HCT116 (cell line): ENCODE measurements around the gene ZNRF2. TPM values are rescaled to one million over a fixed set of nuclear protein-coding genes. Genes with fewer than 3 reads are reported as not detected.

Experiments used
- ATAC-seq: fragments of 200-7000 bp; cut with Tn5 transposase; 2 replicates; pipeline ENCODE4 v1.9.1; 2020; ENCODE audit warnings: mild to moderate bottlenecking, moderate library complexity
- BruUV-seq: library from RNA; stranded (reverse); fragments of 400-500 nt; replicated peaks from 2 replicates; lab custom pipeline; 2021; lab: Mats Ljungman, UMichigan
- CTCF ChIA-PET: fragments of 300-600 bp; sonication (Branson Sonifier 250); formaldehyde crosslinking; loops from one replicate; lab custom pipeline; 2021; ENCODE audit warnings: antibody characterized with exemption; lab: Charles Lee
- POLR2A ChIA-PET: fragments of 300-600, 350-600 bp; sonication (Branson Sonifier 250); formaldehyde crosslinking; loops from one replicate; lab custom pipeline; 2021; ENCODE audit warnings: antibody characterized with exemption; lab: Charles Lee
- RAD21 ChIA-PET, 2 experiments: fragments of 300-600 bp; sonication (Branson Sonifier 250); formaldehyde crosslinking; loops; one replicate each; lab custom pipeline; 2023; ENCODE audit warnings: low total read pairs in 2 of 2; ENCODE audit not compliant: uncharacterized antibody in 2 of 2, unreplicated experiment in 2 of 2, low non-redundant PET in 1 of 2; lab: Charles Lee
- DNase-seq: peaks from one replicate; pipeline ENCODE4 v3.0.0-alpha.2; 2010; ENCODE audit warnings: low read depth, low spot score
- H2AFZ ChIP-seq: fragments of 200-600 bp; shearing (Covaris generic), sonication (generic); 2 replicates; pipeline ENCODE4 v1.6.1; 2017; ENCODE audit warnings: low read depth, mixed run types, mixed read lengths, antibody characterized with exemption, low read length; ENCODE audit not compliant: poor library complexity, severe bottlenecking
- H3K27ac ChIP-seq: 2 replicates; pipeline ENCODE4 v1.5.1; 2012; ENCODE audit warnings: low read depth, low read length
- H3K27me3 ChIP-seq: fragments of 200-600 bp; sonication (generic); 2 replicates; pipeline ENCODE4 v1.6.1; 2016; ENCODE audit warnings: mixed run types, low read length, mixed read lengths; ENCODE audit not compliant: insufficient read depth
- H3K36me3 ChIP-seq, 2 experiments: fragments of 200-500 bp in 1 of 2; fragments of 200-600 bp in 1 of 2; sonication (Bioruptor generic) in 1 of 2; sonication (generic) in 1 of 2; 2 replicates each; pipeline versions ENCODE4 v1.5.1 to v1.6.1; 2014 to 2016; ENCODE audit warnings: low read length in 2 of 2, inconsistent platforms in 1 of 2, mixed read lengths in 1 of 2, mixed run types in 1 of 2; ENCODE audit not compliant: insufficient read depth in 2 of 2, control insufficient read depth in 1 of 2
- H3K4me1 ChIP-seq, 2 experiments: fragments of 200-600 bp in 1 of 2; sonication (generic) in 1 of 2; 2 replicates each; pipeline versions ENCODE4 v1.5.1 to v1.6.1; 2012 to 2017; ENCODE audit warnings: low read length in 2 of 2, inconsistent platforms in 1 of 2, mild to moderate bottlenecking in 1 of 2, mixed read lengths in 1 of 2, mixed run types in 1 of 2, moderate library complexity in 1 of 2; ENCODE audit not compliant: insufficient read depth in 2 of 2, control insufficient read depth in 1 of 2
- H3K4me2 ChIP-seq: fragments of 200-600 bp; sonication (generic); 2 replicates; pipeline ENCODE4 v1.6.1; 2017; ENCODE audit warnings: mixed run types, low read length, mixed read lengths
- H3K4me3 ChIP-seq, 2 experiments: fragments of 200-600 bp in 1 of 2; sonication (generic) in 1 of 2; replicated peaks in 1 of 2; 2 replicates each; pipeline ENCODE4 v1.5.1; 2011 to 2016; ENCODE audit warnings: low read length in 2 of 2, control low read depth in 1 of 2, low read depth in 1 of 2, mild to moderate bottlenecking in 1 of 2, mixed read lengths in 1 of 2, mixed run types in 1 of 2
- H3K79me2 ChIP-seq: fragments of 200-600 bp; sonication (generic); 2 replicates; pipeline ENCODE4 v1.6.1; 2017; ENCODE audit warnings: mild to moderate bottlenecking, mixed run types, low read length, moderate library complexity, mixed read lengths; ENCODE audit not compliant: insufficient read depth
- H3K9ac ChIP-seq: fragments of 200-600 bp; sonication (generic); 2 replicates; pipeline ENCODE4 v1.6.1; 2016; ENCODE audit warnings: low read length, mixed read lengths
- H3K9me2 ChIP-seq: fragments of 200-600 bp; sonication (generic), shearing (Covaris generic); 2 replicates; pipeline ENCODE4 v1.6.1; 2017; ENCODE audit warnings: mixed run types, mild to moderate bottlenecking, moderate library complexity; ENCODE audit not compliant: insufficient read depth
- H3K9me3 ChIP-seq, 2 experiments: fragments of 200-500 bp in 1 of 2; fragments of 200-600 bp in 1 of 2; sonication (Bioruptor generic) in 1 of 2; sonication (generic) in 1 of 2; 2 replicates each; pipeline ENCODE4 v1.6.1; 2014 to 2017; ENCODE audit warnings: low read length in 2 of 2, mixed read lengths in 2 of 2, inconsistent platforms in 1 of 2, low read depth in 1 of 2, mild to moderate bottlenecking in 1 of 2, mixed run types in 1 of 2, moderate library complexity in 1 of 2; ENCODE audit not compliant: control insufficient read depth in 1 of 2, insufficient read depth in 1 of 2
- H4K20me1 ChIP-seq: fragments of 200-600 bp; sonication (generic), shearing (Covaris generic); 2 replicates; pipeline ENCODE4 v1.6.1; 2017; ENCODE audit warnings: mixed run types, mild to moderate bottlenecking, moderate library complexity; ENCODE audit not compliant: insufficient read depth
- ATF3 ChIP-seq: IDR thresholded peaks from 2 replicates; pipeline ENCODE4 v1.6.1; 2012
- CEBPB ChIP-seq: IDR thresholded peaks from 2 replicates; pipeline ENCODE4 v1.6.1; 2012; ENCODE audit warnings: low read depth
- ELF1 ChIP-seq: IDR thresholded peaks from 2 replicates; pipeline ENCODE4 v1.6.1; 2012; ENCODE audit warnings: low read depth, borderline replicate concordance
- EZH2 ChIP-seq: fragments of 200-600 bp; sonication (generic); IDR thresholded peaks from 2 replicates; pipeline ENCODE4 v1.6.1; 2017; ENCODE audit warnings: antibody characterized with exemption, mixed run types
- FOSL1 ChIP-seq: IDR thresholded peaks from 2 replicates; pipeline ENCODE4 v1.6.1; 2012; ENCODE audit warnings: low read depth
- JUND ChIP-seq: IDR thresholded peaks from 2 replicates; pipeline ENCODE4 v1.6.1; 2012
- POLR2AphosphoS5 ChIP-seq: IDR thresholded peaks from 2 replicates; pipeline ENCODE4 v1.6.1; 2011; ENCODE audit warnings: mild to moderate bottlenecking, low read depth, low read length, moderate library complexity
- RAD21 ChIP-seq: IDR thresholded peaks from 2 replicates; pipeline ENCODE4 v1.6.1; 2012; ENCODE audit warnings: low read depth, mild to moderate bottlenecking
- SIN3A ChIP-seq: IDR thresholded peaks from 2 replicates; pipeline ENCODE4 v1.6.1; 2012; ENCODE audit warnings: low read depth
- SP1 ChIP-seq: IDR thresholded peaks from 2 replicates; pipeline ENCODE4 v1.6.1; 2012; ENCODE audit warnings: low read depth
- SRF ChIP-seq: IDR thresholded peaks from 2 replicates; pipeline ENCODE4 v1.6.1; 2012; ENCODE audit warnings: low read depth
- TCF7L2 ChIP-seq: IDR thresholded peaks from 2 replicates; pipeline ENCODE4 v1.7.0; 2011; ENCODE audit warnings: borderline replicate concordance, inconsistent platforms; ENCODE audit not compliant: insufficient read depth, insufficient read length; ENCODE audit errors: extremely low read depth
- YY1 ChIP-seq: IDR thresholded peaks from 2 replicates; pipeline ENCODE4 v1.6.1; 2011; ENCODE audit warnings: low read length, low read depth, moderate library complexity, mild to moderate bottlenecking; ENCODE audit not compliant: insufficient replicate concordance; ENCODE audit errors: extremely low read depth
- ZFX ChIP-seq: fragments of 450-650 bp; IDR thresholded peaks from 2 replicates; pipeline ENCODE4 v1.6.1; 2017
- ZNF274 ChIP-seq: fragments of 200-500 bp; sonication (Bioruptor generic); IDR thresholded peaks from 2 replicates; pipeline ENCODE4 v1.6.1; 2014; ENCODE audit warnings: mild to moderate bottlenecking, low read depth, low read length, inconsistent platforms
- intact Hi-C: fragments of 100-400 bp; cut with micrococcal nuclease; formaldehyde crosslinking; loops from 2 replicates; pipeline ENCODE4 v1.10.0; 2022
- total RNA-seq: library from RNA; stranded (reverse); gene quantifications from one replicate; pipeline ENCODE4 v1.2.1, GENCODE V29; 2021; ENCODE audit not compliant: unreplicated experiment
- TF ChIP-seq, protein P1 (sequence below): IDR thresholded peaks from 2 replicates; pipeline ENCODE4 v1.6.1; 2011; ENCODE audit warnings: mild to moderate bottlenecking, low read length, moderate library complexity; ENCODE audit not compliant: insufficient replicate concordance; ENCODE audit errors: extremely low read depth

The ZNRF2 gene
- total RNA-seq, 1 experiment from 2014 or later, result 10.2 TPM

DNA sequence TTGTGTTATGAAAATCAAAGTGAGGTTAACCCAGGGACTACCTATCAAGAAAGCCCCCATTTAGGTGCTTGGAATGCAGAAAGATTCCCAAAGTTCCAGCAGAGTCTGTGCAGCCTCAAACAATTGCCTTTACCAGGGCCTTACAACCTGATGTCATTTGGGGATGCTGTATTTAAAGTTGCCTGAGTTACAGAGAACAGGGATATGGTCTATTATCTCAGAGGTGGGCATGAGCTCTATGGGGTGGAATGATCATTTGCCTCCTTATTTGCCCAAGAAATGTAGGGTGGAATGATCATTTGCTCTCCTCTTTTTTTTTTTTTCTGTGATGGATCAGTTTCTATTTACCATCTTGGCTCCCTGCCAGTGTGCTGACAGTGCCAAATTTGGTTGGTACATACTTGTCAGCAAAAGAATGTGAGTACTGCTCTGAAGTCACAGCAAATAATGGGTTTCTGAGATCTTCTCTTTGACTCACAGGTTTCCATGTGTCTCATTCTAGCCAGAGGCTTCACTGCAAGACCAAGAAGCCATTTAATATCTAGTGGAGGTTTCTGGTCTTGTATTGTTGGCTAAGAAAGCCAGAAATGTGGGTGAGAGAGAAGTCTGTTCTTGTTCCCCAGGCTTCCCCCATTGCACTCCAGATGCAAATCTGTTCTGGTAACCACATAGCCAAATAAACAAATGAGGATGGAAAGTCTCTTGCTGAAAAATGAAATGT is 45.5 kb upstream of the ZNRF2 start:
- ChIA-PET CTCF (no interaction called here), POLR2A (no interaction called here), RAD21 (no interaction called here)
- Histone ChIP-seq H3K4me1 (no peaks in the 10 kb centered on the region), H3K79me2 (no peaks in the 10 kb centered on the region), H4K20me1 (no peaks in the 10 kb centered on the region), H3K4me3 (no peak overlapping the region), H3K27ac (no peak overlapping the region), H3K36me3 (no peaks in the 10 kb centered on the region), H3K27me3 (no peaks in the 10 kb centered on the region), H3K9me3 (no peaks in the 10 kb centered on the region), H2AFZ (no peak overlapping the region), H3K9me2 (no peaks in the 10 kb centered on the region), H3K4me2 (no peak overlapping the region), H3K9ac (no peak overlapping the region)
- intact Hi-C loops, result no loop called here
- BruUV-seq, result no TSS peak
- ATAC-seq (no peak), DNase-seq (no peak)
- TF ChIP-seq SP1 (no peak), EZH2 (no peak), FOSL1 (no peak), RAD21 (no peak), SRF (no peak), TCF7L2 (no peak), ZNF274 (no peak)

- ChIA-PET POLR2A (no interaction called here), RAD21 (no interaction called here), CTCF (no interaction called here)
- DNase-seq, result no peak
- Histone ChIP-seq H3K27ac (no peak overlapping the region), H3K9ac (no peak overlapping the region), H3K4me2 (no peak overlapping the region), H3K4me3 (no peak overlapping the region), H2AFZ (no peak overlapping the region), H3K9me3 (no peaks in the 10 kb centered on the region), H3K4me1 (no peaks in the 10 kb centered on the region), H3K9me2 (no peaks in the 10 kb centered on the region), H3K79me2 (no peaks in the 10 kb centered on the region), H4K20me1 (no peaks in the 10 kb centered on the region), H3K27me3 (no peaks in the 10 kb centered on the region), H3K36me3 (no peaks in the 10 kb centered on the region)
- no peak for ATAC-seq
- intact Hi-C loops, result no loop called here
- BruUV-seq, result no TSS peak
- TF ChIP-seq YY1 (no peak), ZFX (no peak), TCF7L2 (no peak), RAD21 (no peak), JUND (no peak), ELF1 (no peak), POLR2AphosphoS5 (no peak), CEBPB (no peak), ZNF274 (no peak), FOSL1 (no peak), ATF3 (no peak), SP1 (no peak), SIN3A (no peak)
- TF ChIP-seq, protein P1, sequence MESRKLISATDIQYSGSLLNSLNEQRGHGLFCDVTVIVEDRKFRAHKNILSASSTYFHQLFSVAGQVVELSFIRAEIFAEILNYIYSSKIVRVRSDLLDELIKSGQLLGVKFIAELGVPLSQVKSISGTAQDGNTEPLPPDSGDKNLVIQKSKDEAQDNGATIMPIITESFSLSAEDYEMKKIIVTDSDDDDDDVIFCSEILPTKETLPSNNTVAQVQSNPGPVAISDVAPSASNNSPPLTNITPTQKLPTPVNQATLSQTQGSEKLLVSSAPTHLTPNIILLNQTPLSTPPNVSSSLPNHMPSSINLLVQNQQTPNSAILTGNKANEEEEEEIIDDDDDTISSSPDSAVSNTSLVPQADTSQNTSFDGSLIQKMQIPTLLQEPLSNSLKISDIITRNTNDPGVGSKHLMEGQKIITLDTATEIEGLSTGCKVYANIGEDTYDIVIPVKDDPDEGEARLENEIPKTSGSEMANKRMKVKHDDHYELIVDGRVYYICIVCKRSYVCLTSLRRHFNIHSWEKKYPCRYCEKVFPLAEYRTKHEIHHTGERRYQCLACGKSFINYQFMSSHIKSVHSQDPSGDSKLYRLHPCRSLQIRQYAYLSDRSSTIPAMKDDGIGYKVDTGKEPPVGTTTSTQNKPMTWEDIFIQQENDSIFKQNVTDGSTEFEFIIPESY, result no peak
These were observed 44.1 kb upstream of the ZNRF2 start for GRCh38 chr7:30240106-30240800.
